Measurements from ENCODE around the gene ITPA.

Gene ITPA

GRCh38 chr20:3235666-3236324 lies 26.5 kb downstream of the ITPA start:
- in situ Hi-C loops (cut with HindIII; ENCODE audit: low sequenced_read_pairs) = no loop called here
- DNase-seq (ENCODE audit: low read depth) = no peak
- H3K4me3 ChIP-seq (ENCODE audit: low read depth, low read length) = no peak overlapping the region
- no peak for TF ChIP-seq CTCF (IDR thresholded peaks at IDR 0.05; ENCODE audit: low read depth, low read length, missing control alignments)

GRCh38 chr20:3237011-3237957 lies 28.0 kb downstream of the ITPA start:
- in situ Hi-C loops (cut with HindIII; ENCODE audit: low sequenced_read_pairs) = no loop called here
- no peak overlapping the region for H3K4me3 ChIP-seq (ENCODE audit: low read depth, low read length)
- no peak for TF ChIP-seq CTCF (IDR thresholded peaks at IDR 0.05; ENCODE audit: low read depth, low read length, missing control alignments)

GRCh38 chr20:3237958-3238615 lies 28.8 kb downstream of the ITPA start:
- peak overlapping the region; percentile 46 for H3K4me3 ChIP-seq (ENCODE audit: low read depth, low read length)
- in situ Hi-C loops (cut with HindIII; ENCODE audit: low sequenced_read_pairs) = no loop called here
- DNase-seq (ENCODE audit: low read depth) = no peak
- no peak for TF ChIP-seq CTCF (IDR thresholded peaks at IDR 0.05; ENCODE audit: low read depth, low read length, missing control alignments)

More at GRCh38 chr20:3237011-3237957, 28.0 kb downstream of the ITPA start:
- no peak for DNase-seq (ENCODE audit: low read depth)

- no peak for TF ChIP-seq CTCF (IDR thresholded peaks at IDR 0.05; ENCODE audit: low read depth, low read length, missing control alignments)
- no peak for DNase-seq (ENCODE audit: low read depth)
- H3K4me3 ChIP-seq (ENCODE audit: low read depth, low read length) = peak overlapping the region; percentile 46
- in situ Hi-C loops (cut with HindIII; ENCODE audit: low sequenced_read_pairs) = no loop called here
These were observed 29.3 kb downstream of the ITPA start for GRCh38 chr20:3238616-3239025.

GRCh38 chr20:3239026-3239866 lies 29.9 kb downstream of the ITPA start, which contains the start of gene SLC4A11:
SLC4A11 (minus strand) TSS chr20:3239190; CDS start chr20:3239137, 53 bp downstream.
- no peak for TF ChIP-seq CTCF (IDR thresholded peaks at IDR 0.05; ENCODE audit: low read depth, low read length, missing control alignments)
- in situ Hi-C loops (cut with HindIII; ENCODE audit: low sequenced_read_pairs) = no loop called here
- no peak for DNase-seq (ENCODE audit: low read depth)
- peak within 1 kb of the TSS; percentile 46 for H3K4me3 ChIP-seq (ENCODE audit: low read depth, low read length)

Data from astrocyte of the cerebellum (primary cell).